ENCODE results near the gene SLC44A5. TPM values are rescaled to one million over a fixed set of nuclear protein-coding genes. Genes with fewer than 3 reads are reported as not detected.

SLC44A5 gene
- total and polyA plus RNA-seq, 7 donors, result 0.01 to 7.5 (median 0.49) TPM

- H3K4me1 ChIP-seq, result no peaks in the 10 kb centered on the region
- ATAC-seq, result no peak
- DNase-seq, result no peak
- 57 to 76% (median 70%) methylated on average over 2 of the region's 2 CpGs for WGBS, 3 donors
- no peaks in the 10 kb centered on the region for H3K9me3 ChIP-seq
- H3K27ac ChIP-seq, result no peak overlapping the region
- intact Hi-C loops (cut with DNase I), result no loop called here
- H3K36me3 ChIP-seq (ENCODE audit: insufficient read depth in 1 of 2, low read depth in 1 of 2), result no peaks in the 10 kb centered on the region
- no peaks in the 10 kb centered on the region for H3K27me3 ChIP-seq (ENCODE audit: insufficient read depth in 3 of 3, low read length in 2 of 3)
- TF ChIP-seq CTCF (IDR thresholded peaks at IDR 0.05), result no peak
- no peak overlapping the region for H3K4me3 ChIP-seq
Measured at GRCh38 chr1:75533085-75533484, 77.8 kb downstream of the SLC44A5 start.

GRCh38 chr1:75531570-75531969 is 79.3 kb downstream of the SLC44A5 start:
- Histone ChIP-seq H3K9me3 (no peaks in the 10 kb centered on the region), H3K27me3 (ENCODE audit: insufficient read depth in 3 of 3, low read length in 2 of 3) (no peaks in the 10 kb centered on the region), H3K27ac (no peak overlapping the region), H3K36me3 (ENCODE audit: insufficient read depth in 1 of 2, low read depth in 1 of 2) (no peaks in the 10 kb centered on the region), H3K4me1 (no peaks in the 10 kb centered on the region), H3K4me3 (no peak overlapping the region)
- intact Hi-C loops (cut with DNase I), result no loop called here
- no peak for DNase-seq
- 47 to 61% (median 57%) methylated on average over 2 of the region's 2 CpGs for WGBS, 3 donors
- ATAC-seq, result no peak
- TF ChIP-seq CTCF (IDR thresholded peaks at IDR 0.05), result no peak

- ATAC-seq (no peak), DNase-seq (no peak)
- no peaks in the 10 kb centered on the region for H3K9me3 ChIP-seq
- no peak for TF ChIP-seq CTCF (IDR thresholded peaks at IDR 0.05)
- no peak overlapping the region for H3K27ac ChIP-seq
- no peaks in the 10 kb centered on the region for H3K4me1 ChIP-seq
- no peaks in the 10 kb centered on the region for H3K27me3 ChIP-seq (ENCODE audit: insufficient read depth in 3 of 3, low read length in 2 of 3)
- intact Hi-C loops (cut with DNase I), result no loop called here
- H3K4me3 ChIP-seq, result no peak overlapping the region
- H3K36me3 ChIP-seq (ENCODE audit: insufficient read depth in 1 of 2, low read depth in 1 of 2), result no peaks in the 10 kb centered on the region
Measured at GRCh38 chr1:75529488-75529887, 81.4 kb downstream of the SLC44A5 start.

- Histone ChIP-seq H3K27ac (no peak overlapping the region), H3K4me1 (no peaks in the 10 kb centered on the region), H3K9me3 (no peaks in the 10 kb centered on the region), H3K36me3 (ENCODE audit: insufficient read depth in 1 of 2, low read depth in 1 of 2) (no peaks in the 10 kb centered on the region), H3K27me3 (ENCODE audit: insufficient read depth in 3 of 3, low read length in 2 of 3) (no peaks in the 10 kb centered on the region), H3K4me3 (no peak overlapping the region)
- ATAC-seq (no peak), DNase-seq (no peak)
- intact Hi-C loops (cut with DNase I), result no loop called here
- TF ChIP-seq CTCF (IDR thresholded peaks at IDR 0.05), result no peak
Measured at GRCh38 chr1:75528001-75528400, 82.9 kb downstream of the SLC44A5 start.

GRCh38 chr1:75522389-75522788 is 88.5 kb downstream of the SLC44A5 start:
- H3K27ac ChIP-seq, result no peak overlapping the region
- ATAC-seq, result no peak
- 60 to 69% (median 62%) methylated on average over 3 of the region's 3 CpGs for WGBS, 3 donors

More at GRCh38 chr1:75522389-75522788, 88.5 kb downstream of the SLC44A5 start:
- intact Hi-C loops (cut with DNase I), result no loop called here
- no peak for TF ChIP-seq CTCF (IDR thresholded peaks at IDR 0.05)
- H3K4me3 ChIP-seq, result no peak overlapping the region
- H3K4me1 ChIP-seq, result no peaks in the 10 kb centered on the region
- no peaks in the 10 kb centered on the region for H3K27me3 ChIP-seq (ENCODE audit: insufficient read depth in 3 of 3, low read length in 2 of 3)
- H3K9me3 ChIP-seq, result no peaks in the 10 kb centered on the region
- no peak for DNase-seq
- no peaks in the 10 kb centered on the region for H3K36me3 ChIP-seq (ENCODE audit: insufficient read depth in 1 of 2, low read depth in 1 of 2)
